K562 (cell line): ENCODE data around the gene AGO3. TPM values are rescaled to one million over a fixed set of nuclear protein-coding genes. Genes with fewer than 3 reads are reported as not detected.

Experiments
- BCL6 ChIP-seq: fragments of 250-450 bp; sonication (Bioruptor Pico); IDR thresholded peaks from 2 replicates; pipeline ENCODE4 v1.4.0; 2020
- FOXJ2 ChIP-seq: fragments of 200-800 bp; sonication (Bioruptor generic); IDR thresholded peaks from 2 replicates; pipeline ENCODE4 v1.6.1; 2016; ENCODE audit warnings: missing genetic modification characterization, missing compliant biosample characterization
- FOXM1 ChIP-seq, 2 experiments: fragments of 450-650 bp in 1 of 2; sonication (generic) in 1 of 2; formaldehyde crosslinking in 1 of 2; IDR thresholded peaks; 2 replicates each; pipeline versions ENCODE4 v1.6.1 to v1.9.0; 2017 to 2022; ENCODE audit warnings: low read depth in 2 of 2, mild to moderate bottlenecking in 2 of 2, missing genetic modification reagents in 1 of 2, moderate library complexity in 1 of 2
- GTF2F1 ChIP-seq: IDR thresholded peaks from 2 replicates; pipeline ENCODE4 v1.6.1; 2011; ENCODE audit warnings: low read depth, low read length, improper control_type of control experiment
- HDAC6 ChIP-seq: IDR thresholded peaks from 2 replicates; pipeline ENCODE4 v1.6.1; 2012; ENCODE audit warnings: low read depth, mild to moderate bottlenecking, control low read depth, inconsistent platforms, low read length, moderate library complexity
- HIVEP1 ChIP-seq: fragments of 250-450 bp; sonication (Bioruptor Pico); IDR thresholded peaks from 2 replicates; pipeline ENCODE4 v1.4.0; 2020; ENCODE audit warnings: mild to moderate bottlenecking
- ILF3 ChIP-seq: fragments of 450-650 bp; IDR thresholded peaks from 2 replicates; pipeline ENCODE4 v1.6.1; 2018; ENCODE audit warnings: antibody characterized with exemption, mild to moderate bottlenecking, moderate library complexity, borderline replicate concordance
- IRF1 ChIP-seq: sonication (generic); formaldehyde crosslinking; IDR thresholded peaks from 2 replicates; pipeline ENCODE4 v1.8.0; 2022; ENCODE audit warnings: missing genetic modification reagents, mild to moderate bottlenecking, borderline replicate concordance
- IRF2 ChIP-seq: sonication (generic); formaldehyde crosslinking; IDR thresholded peaks from 2 replicates; pipeline ENCODE4 v1.8.1; 2022; ENCODE audit warnings: mild to moderate bottlenecking, missing genetic modification reagents
- KDM2B ChIP-seq: fragments of 250-450 bp; sonication (Bioruptor Pico); IDR thresholded peaks from 2 replicates; pipeline ENCODE4 v1.8.0; 2021; ENCODE audit warnings: mild to moderate bottlenecking, moderate library complexity
- KLF1 ChIP-seq: fragments of 450-650 bp; IDR thresholded peaks from 2 replicates; pipeline ENCODE4 v1.6.1; 2016; ENCODE audit warnings: missing genetic modification characterization, missing compliant biosample characterization
- PKNOX1 ChIP-seq: fragments of 450-650 bp; IDR thresholded peaks from 2 replicates; pipeline ENCODE4 v1.6.1; 2016
- POLR2AphosphoS5 ChIP-seq: IDR thresholded peaks from 2 replicates; pipeline ENCODE4 v1.6.1; 2011; ENCODE audit warnings: mild to moderate bottlenecking, low read depth, low read length, moderate library complexity; ENCODE audit not compliant: control insufficient read depth, insufficient read depth
- POLR2B ChIP-seq: fragments of 450-650 bp; IDR thresholded peaks from 2 replicates; pipeline ENCODE4 v1.6.1; 2018; ENCODE audit warnings: low read depth; ENCODE audit not compliant: partially characterized antibody
- RB1 ChIP-seq: fragments of 450-650 bp; IDR thresholded peaks from 2 replicates; pipeline ENCODE4 v1.6.1; 2017; ENCODE audit warnings: low read depth, mild to moderate bottlenecking
- RBBP5 ChIP-seq: fragments of 200-600 bp; sonication (generic); IDR thresholded peaks from 2 replicates; pipeline ENCODE4 v1.6.1; 2012; ENCODE audit warnings: borderline replicate concordance, mild to moderate bottlenecking, low read length, control low read depth, inconsistent platforms; ENCODE audit not compliant: insufficient read depth, poor library complexity, severe bottlenecking
- SMARCA5 ChIP-seq: fragments of 450-650 bp; IDR thresholded peaks from 2 replicates; pipeline ENCODE4 v1.6.1; 2016
- ZBTB17 ChIP-seq: fragments of 450-650 bp; formaldehyde crosslinking; IDR thresholded peaks from 2 replicates; pipeline ENCODE4 v1.4.0; 2020; ENCODE audit warnings: mild to moderate bottlenecking
- ZBTB49 ChIP-seq: sonication (generic); formaldehyde crosslinking; IDR thresholded peaks from 2 replicates; pipeline ENCODE4 v1.8.0; 2022; ENCODE audit warnings: missing genetic modification reagents, mild to moderate bottlenecking, borderline replicate concordance
- ZFX ChIP-seq: sonication (generic); formaldehyde crosslinking; IDR thresholded peaks from 2 replicates; pipeline ENCODE4 v1.8.0; 2022; ENCODE audit warnings: mild to moderate bottlenecking, missing genetic modification reagents, moderate library complexity
- ZKSCAN1 ChIP-seq: fragments of 150-350 bp; IDR thresholded peaks from 2 replicates; pipeline ENCODE4 v1.6.1; 2016; ENCODE audit warnings: low read depth, low read length
- ZKSCAN3 ChIP-seq: fragments of 250-450 bp; sonication (Bioruptor Pico); IDR thresholded peaks from 2 replicates; pipeline ENCODE4 v1.4.0; 2020
- ZNF197 ChIP-seq: fragments of 200-800 bp; sonication (Bioruptor generic); IDR thresholded peaks from 2 replicates; pipeline ENCODE4 v1.6.1; 2016; ENCODE audit warnings: low read depth, missing genetic modification characterization, missing compliant biosample characterization
- ZNF239 ChIP-seq: fragments of 250-450 bp; sonication (Bioruptor Pico); IDR thresholded peaks from 2 replicates; pipeline ENCODE4 v1.4.0; 2020; ENCODE audit warnings: mild to moderate bottlenecking
- ZNF699 ChIP-seq: fragments of 250-450 bp; sonication (Bioruptor Pico); IDR thresholded peaks from 2 replicates; pipeline ENCODE4 v1.8.0; 2021; ENCODE audit warnings: mild to moderate bottlenecking, moderate library complexity; ENCODE audit not compliant: insufficient replicate concordance
- ZNF77 ChIP-seq: fragments of 250-450 bp; sonication (Bioruptor Pico); IDR thresholded peaks from 2 replicates; pipeline ENCODE4 v1.5.0; 2020
- polyA plus RNA-seq, 8 experiments: library from polyadenylated mRNA; depleted of rRNA in 4 of 8; stranded (reverse) in 5 of 8; unstranded in 3 of 8; fragments of >200 nt; fragmentation: Nextera tagmentation in 2 of 8; fragmentation: Illumina TruSeq in 1 of 8; extraction: Ambion mirVana in 2 of 8; extraction: Trizol in 1 of 8; gene quantifications; 2 replicates each; pipeline versions ENCODE4 v1.2.1 to v1.2.3, GENCODE V29; 2011 to 2014; ENCODE audit warnings: inconsistent platforms in 1 of 8, missing spikeins in 1 of 8
- total RNA-seq, 7 experiments: library from RNA; depleted of rRNA in 6 of 7; stranded (reverse); fragments of >200 nt in 6 of 7; fragmentation: Illumina TruSeq in 2 of 7; extraction: Trizol in 2 of 7; gene quantifications; 2 replicates each; pipeline versions ENCODE4 v1.2.1 to v1.2.3, GENCODE V29; 2011 to 2021; ENCODE audit warnings: low replicate concordance in 1 of 7

Gene AGO3
- total and polyA plus RNA-seq, 9 of the 15 experiments (the other 6 are each of a cell fraction or from before 2014, with no cell fraction given): 4.5 to 41.5 (median 22.7) TPM

- TF ChIP-seq IRF1 (CRISPR knock-in tag): no peak; the same call in 1 of the 2 replicates
- peak; percentile 42; the same call in 1 of the 2 replicates for TF ChIP-seq ZBTB49 (CRISPR knock-in tag)
- no peak for TF ChIP-seq BCL6 (CRISPR knock-in tag)
- no peak for TF ChIP-seq ZKSCAN3
- peak; percentile 100 for TF ChIP-seq RBBP5
- no peak; the same call in 1 of the 2 replicates for TF ChIP-seq GTF2F1
- no peak; the same call in 1 of the 2 replicates for TF ChIP-seq IRF2 (CRISPR knock-in tag)
- peak; percentile 91 for TF ChIP-seq ZBTB17 (CRISPR knock-in tag)
- TF ChIP-seq ZNF239 (CRISPR knock-in tag): no peak
- TF ChIP-seq POLR2B: peak; percentile 58
- TF ChIP-seq FOXM1 (IDR thresholded peaks at IDR 0.05; ENCODE audit: low read depth): no peak
- no peak for TF ChIP-seq FOXM1 (CRISPR knock-in tag; IDR thresholded peaks at IDR 0.05; ENCODE audit: low read depth)
- peak; percentile 90 for TF ChIP-seq POLR2AphosphoS5
- no peak for TF ChIP-seq HDAC6
- no peak for TF ChIP-seq ZNF699
- TF ChIP-seq ZKSCAN1: no peak
- peak; percentile 94 for TF ChIP-seq ZFX (CRISPR knock-in tag)
- TF ChIP-seq FOXJ2: no peak
- TF ChIP-seq KLF1 (tag): peak; percentile 75; the same call in 1 of the 2 replicates
- TF ChIP-seq SMARCA5: no peak
- peak; percentile 31; the same call in 1 of the 2 replicates for TF ChIP-seq HIVEP1
- peak; percentile 45 for TF ChIP-seq KDM2B (CRISPR knock-in tag)
- peak; percentile 79 for TF ChIP-seq RB1
- TF ChIP-seq ZNF197 (CRISPR knock-in tag): no peak
- no peak for TF ChIP-seq PKNOX1
- TF ChIP-seq ILF3: peak; percentile 80; the same call in 1 of the 2 replicates
- TF ChIP-seq ZNF77 (CRISPR knock-in tag): no peak
These were observed at the start of gene AGO3 (continued) for GRCh38 chr1:35930593-35931445.
